Inferior parietal cortex (tissue), 1 donor: Measurements from ENCODE around the gene CRKL.

Experiments used
- DNase-seq: peaks from one replicate; pipeline ENCODE4 v3.0.0-alpha.2; 2016; ENCODE audit errors: extremely low spot score

The CRKL gene

DNA sequence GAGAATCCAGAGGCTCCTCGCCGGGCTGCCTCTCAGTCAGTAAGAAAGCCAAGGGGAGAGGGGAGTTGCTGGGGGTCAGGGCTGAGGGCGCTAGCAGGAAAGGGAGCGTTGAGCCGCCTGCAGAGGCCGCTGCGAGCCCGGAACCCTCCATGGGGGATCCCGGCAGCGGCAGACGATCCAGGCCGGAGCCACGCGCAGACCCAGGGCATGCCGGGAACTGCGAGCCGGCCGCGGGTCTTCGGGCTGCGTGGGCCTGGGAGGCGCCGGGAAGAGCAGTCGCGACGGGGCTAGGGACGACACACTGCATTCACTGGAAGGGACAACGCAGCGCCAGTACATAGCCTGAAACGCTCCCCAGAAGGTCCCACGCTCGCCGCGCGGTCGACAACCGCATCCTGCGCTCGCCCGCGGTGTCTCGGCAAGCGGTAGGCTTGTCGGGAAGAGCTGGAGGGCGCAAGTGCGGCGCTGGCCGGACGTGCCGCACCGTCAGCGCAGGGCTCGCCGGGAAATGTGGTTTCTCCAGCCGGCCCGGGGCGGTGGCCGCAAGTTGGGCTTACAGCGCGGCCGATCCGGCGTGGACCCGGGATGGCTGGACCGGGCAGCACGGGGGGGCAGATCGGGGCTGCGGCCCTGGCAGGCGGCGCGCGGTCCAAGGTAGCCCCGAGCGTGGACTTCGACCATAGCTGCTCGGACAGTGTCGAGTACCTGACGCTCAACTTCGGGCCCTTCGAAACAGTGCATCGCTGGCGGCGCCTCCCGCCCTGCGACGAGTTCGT lies 64.8 kb downstream of the CRKL start, which contains the start of gene LZTR1:
TSS of gene LZTR1 (plus strand) at position 511 of the 776 bp plus-strand sequence. CDS start at position 586, 75 bp downstream.
- peak; percentile 92 for DNase-seq

DNA sequence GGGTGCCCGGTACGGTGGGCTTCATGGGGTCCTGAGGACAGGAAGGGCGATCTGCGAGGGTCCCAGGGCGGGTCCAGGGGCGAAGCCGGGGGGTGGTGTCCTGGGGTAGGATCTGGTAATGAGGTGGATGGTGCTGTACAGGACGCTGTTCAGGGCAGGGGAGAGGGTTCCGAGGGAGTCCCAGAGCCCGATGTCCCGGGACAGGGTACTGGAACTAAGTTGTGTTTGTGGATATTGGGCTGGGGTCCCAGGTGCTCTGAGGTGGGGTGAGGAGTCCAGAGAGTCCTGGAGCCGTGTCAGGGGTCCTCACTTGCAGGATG lies 65.3 kb downstream of the CRKL start:
- DNase-seq = no peak

DNA sequence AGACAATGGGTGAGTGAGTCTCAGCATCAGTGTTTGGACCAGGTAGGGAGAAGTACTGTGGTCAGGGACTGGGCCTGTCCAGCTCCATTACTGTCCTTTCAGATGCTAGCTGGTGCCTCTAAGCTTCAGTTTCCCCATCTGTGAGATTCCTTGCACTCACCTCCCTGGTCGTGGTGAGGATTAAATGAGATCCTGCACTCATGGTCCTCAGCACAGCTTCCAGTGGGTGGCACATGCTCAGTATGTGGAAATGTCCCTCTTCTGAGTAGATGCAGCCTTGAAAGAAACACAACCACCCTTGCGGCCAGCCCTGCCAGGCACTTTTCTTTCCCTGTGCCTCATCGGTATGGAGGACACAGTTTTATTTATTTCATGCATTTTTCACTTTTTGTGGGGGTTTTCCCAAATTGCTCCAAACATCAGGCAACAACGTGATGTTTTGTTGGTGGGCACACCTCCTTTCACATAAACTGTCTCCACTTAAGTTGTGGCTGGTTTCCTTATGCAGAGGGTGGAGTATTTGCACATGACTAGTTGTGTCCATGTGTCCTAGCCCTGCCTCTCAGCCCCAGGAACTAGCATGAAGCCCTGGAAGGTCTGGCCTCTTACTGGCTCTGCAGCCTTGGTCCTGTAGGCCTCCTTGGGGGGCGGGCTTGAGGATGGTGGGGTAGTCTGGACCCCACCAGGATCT lies 66.0 kb downstream of the CRKL start:
- no peak for DNase-seq

DNA sequence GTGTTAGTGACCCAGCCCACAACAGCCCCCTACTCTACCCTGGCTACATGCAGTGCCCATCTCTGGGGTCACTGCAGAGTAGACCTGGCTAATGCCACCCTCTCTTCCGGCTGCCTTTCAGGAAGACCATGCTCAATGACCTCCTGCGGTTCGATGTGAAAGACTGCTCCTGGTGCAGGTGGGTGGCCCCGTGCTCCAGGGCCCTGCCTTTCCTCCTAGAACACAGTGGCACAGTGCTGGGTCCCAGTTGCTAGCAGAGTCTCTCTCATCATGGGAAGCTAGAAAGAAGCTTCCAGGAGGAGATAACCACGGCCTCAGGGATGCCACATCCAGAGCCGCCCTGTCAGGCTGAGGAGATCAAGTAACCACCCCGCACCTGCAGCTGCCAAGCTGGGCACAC lies 68.5 kb downstream of the CRKL start:
- no peak for DNase-seq

DNA sequence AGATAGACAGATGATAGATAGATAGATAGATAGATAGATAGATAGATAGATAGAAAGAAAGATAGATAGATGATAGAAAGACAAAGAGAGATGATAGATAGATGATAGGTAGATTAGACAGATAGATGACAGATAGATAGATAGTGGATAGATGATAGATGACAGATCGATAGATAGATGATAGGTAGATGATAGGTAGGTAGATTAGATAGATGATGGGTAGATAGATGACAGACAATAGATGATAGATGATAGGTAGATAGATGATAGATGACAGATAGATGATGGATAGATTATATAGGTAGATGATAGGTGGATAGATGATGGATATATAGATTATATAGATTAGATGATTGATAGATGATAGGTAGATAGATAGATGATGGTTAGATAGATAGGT lies 69.2 kb downstream of the CRKL start:
- DNase-seq = no peak

DNA sequence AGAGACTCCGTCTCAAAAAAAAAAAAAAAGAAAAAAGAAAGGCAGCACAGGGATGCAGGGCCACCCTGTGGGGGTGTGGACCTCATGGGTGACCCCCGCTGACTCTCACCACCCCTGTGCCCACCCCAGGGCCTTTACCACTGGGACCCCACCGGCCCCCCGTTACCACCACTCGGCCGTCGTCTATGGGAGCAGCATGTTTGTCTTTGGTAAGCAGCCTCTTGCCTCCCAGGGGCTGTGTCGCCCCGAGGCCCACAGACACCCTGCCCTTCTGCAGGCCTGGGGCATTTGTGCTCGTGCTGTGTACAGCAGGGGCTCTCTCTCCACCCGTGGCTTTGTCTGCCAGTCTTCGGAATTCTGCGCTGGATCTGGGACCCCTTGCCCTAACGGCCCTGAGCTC lies 70.2 kb downstream of the CRKL start:
- DNase-seq = no peak

DNA sequence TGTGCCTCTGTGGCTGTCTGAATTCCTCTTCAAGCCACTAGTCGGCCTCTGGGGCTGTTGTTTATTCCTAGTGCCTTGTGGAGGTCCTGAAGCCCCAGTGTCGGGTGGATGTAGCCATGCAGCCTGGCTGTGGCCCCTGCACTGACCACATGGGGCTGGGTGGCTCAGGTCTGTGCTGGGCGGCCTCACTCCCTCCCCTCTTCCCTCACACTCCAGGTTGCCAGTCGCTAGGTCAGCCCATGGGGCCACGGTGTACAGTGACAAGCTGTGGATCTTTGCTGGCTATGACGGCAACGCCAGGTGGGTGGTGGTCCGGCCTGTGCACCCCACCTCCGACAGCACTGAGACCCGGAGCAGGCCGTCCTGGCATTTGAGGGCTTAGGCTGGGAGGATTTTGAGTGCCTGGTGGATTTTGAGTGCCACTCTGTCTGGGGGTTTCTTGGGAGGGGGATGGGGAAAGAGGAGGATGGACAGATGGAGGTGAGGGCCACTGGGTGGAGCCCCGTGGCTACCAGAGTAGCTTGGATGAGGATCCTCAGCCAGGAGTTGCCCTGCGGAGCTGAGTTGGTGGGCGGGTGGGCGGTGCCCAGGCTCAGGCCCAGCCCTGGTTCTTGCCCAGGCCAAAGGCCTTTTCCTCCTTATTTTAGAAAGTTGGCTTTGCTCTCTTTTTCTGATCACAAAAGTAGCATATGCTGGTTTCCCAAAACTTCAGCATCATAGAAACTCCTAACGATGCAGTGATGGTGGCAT lies 71.5 kb downstream of the CRKL start:
- DNase-seq = no peak

DNA sequence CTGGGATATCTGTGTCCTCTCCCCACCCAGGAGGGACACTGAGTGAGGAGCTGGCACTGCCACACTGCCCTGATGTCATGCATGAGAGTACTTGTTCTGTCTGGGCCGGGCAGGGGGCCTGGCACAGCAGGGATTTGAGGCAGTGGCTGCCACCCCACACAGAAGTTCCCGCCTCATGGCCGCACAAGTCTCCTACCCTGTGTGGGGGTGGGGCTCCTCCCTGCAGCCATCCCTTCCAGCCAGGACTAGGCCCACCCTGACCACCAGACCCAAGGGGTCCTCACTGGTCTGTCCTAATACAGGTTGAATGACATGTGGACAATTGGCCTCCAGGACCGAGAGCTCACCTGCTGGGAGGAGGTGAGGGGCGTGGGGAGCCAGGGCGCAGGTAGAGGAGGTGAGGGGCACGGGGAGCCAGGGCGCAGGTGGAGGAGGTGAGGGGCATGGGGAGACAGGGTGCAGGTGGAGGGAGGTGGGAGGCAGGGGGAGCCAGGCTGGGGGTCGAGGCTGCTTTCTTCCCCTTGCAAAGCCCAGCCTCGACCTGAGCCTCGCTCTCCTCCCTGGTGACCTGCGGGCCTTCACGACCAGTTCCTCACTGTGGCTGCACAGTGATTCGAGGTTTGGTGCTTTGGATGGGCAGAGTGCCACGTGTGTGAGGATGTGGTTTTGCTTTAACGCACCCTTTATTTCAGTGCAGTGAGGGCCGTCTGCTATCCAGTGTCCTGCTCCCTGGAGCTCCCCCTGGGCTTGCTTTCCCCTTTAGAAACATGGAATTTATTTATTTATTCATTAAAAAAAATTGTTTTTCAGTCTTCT lies 72.3 kb downstream of the CRKL start:
- no peak for DNase-seq

DNA sequence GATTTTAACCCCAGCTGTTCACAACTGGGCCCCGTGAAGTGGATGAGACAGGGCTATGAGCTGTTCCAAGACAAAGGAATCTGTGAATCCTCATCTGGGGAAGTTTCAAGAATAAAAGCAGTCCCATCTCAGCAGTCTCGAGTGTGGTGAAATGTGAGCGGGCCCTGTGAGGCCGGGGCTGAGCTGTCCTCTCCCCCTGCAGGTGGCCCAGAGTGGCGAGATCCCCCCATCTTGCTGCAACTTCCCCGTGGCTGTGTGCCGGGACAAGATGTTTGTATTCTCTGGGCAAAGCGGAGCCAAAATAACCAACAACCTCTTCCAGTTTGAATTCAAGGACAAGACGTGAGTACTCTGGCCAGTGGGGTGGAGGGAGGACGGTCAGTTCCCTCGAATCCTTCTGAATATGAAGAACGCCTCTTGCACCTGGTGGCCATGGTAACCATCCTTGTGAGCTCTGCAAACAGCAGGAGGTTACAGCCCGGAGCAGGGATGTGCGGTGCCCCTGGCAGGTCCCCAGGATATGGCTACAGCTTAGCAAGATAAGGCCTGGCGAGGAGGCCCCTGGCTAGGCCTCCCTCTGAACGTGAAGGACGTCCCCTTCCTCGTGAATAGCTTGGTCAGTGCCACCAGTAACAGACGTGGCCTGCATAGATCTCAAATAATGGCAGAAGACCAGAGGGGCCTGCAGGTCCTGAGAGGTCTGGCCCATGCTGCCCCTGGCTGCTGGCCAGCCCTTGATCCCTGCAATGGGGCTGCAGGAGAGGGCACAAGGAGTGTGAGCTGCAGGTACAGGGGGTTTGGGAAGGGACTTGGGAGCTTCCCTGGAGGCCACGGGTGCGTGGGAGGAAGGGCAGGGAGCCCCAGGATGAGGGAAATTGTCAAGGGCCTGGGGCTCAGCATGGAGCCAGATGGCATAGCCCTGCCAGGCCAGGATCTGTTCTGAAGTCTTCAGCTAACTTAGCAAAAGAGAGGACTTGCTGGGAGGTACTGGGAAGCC lies 73.3 kb downstream of the CRKL start:
- DNase-seq = no peak

DNA sequence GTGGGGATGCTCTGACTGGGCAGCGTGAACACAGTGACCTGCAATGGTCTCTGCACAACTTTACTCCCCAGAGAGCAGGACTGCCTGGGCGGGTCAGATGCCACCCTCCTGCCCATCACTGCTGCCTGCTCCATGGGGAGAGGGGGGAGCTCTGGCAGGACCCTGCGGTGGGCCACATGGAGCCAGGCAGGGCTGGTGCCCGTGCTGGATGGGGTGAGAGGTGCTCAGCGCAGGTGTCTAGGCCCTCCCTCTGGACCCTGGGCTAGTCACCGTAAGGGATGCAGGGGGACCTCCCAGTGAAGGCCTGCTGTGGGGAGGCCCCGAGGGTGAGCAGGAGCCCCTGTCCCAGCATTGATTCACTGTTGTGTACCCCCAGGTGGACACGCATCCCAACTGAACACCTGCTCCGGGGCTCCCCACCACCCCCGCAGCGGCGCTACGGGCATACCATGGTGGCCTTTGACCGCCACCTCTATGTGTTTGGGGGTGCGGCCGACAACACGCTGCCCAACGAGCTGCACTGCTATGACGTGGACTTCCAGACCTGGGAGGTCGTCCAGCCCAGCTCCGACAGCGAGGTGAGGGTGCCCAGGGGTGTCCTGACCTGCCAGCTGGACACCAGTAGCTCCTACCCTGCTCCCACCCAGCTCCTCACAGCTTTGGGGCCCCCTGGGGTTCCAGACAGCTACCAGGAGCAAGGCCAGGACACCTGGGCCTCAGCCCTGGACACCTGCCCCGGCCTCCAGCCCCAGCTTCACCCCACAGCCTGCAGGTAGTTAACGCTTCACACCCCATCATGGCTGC lies 74.2 kb downstream of the CRKL start:
- DNase-seq = no peak

DNA sequence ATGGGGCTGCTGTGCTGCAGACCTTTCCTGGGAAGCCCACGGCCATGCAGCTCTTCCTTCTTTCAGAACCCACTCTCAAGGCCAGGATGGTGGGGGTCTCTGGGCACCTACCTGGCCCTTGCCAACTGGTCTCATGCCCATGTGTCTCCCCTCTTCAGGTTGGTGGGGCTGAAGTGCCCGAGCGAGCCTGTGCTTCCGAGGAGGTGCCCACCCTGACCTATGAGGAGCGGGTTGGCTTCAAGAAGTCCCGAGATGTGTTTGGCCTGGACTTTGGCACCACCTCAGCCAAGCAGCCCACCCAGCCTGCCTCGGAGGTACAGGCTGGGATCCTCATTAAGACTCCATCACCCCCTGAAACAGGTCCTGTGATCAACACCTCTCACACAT lies 74.8 kb downstream of the CRKL start:
- DNase-seq = no peak

DNA sequence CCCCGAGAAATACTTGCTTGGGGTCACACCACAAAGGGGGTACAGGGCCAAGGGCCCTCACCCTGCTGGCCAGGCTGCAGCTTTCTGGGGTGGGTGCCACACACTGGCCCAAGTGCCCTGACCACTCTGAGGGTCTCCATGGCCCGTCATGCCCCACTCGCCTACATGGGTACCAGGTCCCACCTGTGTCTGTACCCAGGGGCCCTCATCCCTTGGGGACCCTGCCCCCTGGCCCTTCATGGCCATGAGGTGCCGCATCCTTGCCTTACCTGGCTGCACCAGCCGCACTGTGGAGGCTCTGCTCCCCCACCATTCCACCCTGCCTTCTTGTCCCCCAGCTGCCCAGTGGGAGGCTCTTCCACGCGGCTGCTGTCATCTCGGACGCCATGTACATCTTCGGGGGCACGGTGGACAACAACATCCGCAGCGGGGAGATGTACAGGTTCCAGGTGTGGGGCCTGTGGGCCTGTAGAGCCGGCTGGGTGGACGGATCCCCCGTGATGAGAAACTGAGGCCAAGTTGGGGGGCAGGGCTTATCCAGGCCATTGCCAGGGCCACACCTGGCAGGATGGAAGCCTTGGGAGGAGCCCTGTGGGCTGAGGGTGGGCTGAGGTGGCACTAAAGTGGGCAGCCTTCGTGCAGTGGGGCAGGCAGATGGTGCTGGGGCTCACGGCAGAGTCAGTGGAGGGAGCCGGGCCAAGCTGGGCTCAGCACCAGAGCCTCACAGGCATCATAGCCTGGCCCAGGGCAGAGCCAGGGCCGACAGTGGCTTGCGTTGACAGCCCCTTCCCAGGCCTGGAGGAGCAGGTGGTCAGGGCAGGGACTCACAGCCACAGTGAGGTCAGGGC lies 75.5 kb downstream of the CRKL start:
- DNase-seq = no peak

DNA sequence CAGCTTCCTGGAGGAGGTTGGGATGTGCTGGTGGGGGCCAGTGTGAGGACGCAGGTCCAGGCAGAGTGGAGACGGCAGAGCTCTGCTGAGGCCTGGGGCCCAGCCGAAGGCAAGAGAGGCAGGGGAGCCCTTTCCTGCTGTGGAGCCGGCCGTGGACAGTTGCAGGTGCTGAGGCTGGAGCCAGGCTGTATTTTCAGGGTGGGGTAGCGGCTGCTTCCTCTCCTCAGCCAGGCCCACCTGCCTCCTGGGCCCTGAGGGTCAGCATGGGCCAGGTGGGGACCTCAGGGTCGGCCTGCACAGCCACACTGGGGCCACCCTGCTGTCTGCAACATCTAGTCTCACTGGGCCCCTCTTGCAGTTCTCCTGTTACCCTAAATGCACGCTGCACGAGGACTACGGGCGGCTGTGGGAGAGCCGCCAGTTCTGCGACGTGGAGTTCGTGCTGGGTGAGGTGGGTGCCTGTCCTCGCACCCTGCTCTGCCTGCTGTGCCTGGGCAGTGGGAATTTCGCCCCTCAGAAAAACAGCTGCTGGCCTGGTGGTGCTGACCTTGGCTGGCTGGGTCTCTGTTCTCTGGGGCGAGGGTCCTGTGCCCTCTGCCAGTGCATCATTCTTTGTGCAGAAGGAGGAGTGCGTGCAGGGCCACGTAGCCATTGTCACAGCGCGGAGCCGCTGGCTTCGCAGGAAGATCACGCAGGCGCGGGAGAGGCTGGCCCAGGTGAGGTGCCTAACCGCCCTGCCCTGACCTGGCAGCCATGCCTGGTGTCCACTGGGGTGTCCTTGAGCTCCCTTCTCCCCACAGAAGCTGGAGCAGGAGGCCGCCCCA lies 76.3 kb downstream of the CRKL start:
- DNase-seq = no peak

DNA sequence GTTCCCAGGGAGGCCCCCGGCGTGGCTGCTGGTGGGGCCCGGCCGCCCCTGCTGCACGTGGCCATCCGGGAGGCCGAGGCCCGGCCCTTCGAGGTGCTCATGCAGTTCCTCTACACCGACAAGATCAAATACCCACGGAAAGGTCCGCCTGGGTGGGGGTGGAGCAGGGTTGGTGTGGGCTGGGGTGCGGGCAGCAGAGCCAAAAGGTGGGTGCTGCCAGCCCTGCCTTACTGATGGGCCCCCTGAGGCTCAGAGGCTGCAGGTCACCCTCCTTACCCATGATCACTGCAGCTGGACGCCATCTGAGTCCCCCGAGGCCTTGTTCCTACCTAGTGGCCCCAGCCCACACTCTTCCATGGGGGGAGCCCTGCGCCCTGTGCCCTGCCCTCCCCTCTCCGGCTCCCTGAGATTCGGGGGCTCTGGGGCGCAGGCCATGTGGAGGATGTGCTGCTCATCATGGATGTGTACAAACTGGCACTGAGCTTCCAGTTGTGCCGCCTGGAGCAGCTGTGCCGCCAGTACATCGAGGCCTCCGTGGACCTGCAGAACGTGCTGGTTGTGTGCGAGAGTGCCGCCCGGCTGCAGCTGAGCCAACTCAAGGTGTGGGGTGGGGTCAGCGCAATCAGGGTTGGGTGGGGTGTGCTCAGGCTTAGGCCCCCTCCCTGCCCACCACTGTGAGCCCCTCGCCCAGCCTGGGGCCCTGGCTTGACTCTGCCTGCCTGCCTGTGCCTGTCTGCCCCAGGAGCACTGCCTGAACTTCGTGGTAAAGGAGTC lies 77.1 kb downstream of the CRKL start:
- DNase-seq = no peak

DNA sequence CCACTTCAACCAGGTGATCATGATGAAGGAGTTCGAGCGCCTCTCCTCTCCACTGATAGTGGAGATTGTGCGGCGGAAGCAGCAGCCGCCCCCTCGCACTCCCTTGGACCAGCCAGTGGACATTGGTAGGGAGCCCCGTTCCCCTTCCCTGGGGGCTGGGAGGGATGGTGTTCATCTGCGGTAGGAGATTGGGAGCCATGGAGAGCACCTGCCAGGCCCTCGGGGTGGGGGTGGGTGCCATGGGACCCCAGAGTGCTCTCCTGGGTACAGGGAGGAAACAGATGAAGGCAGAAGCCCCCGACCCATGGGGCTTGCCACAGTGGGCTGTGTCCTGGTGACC lies 77.7 kb downstream of the CRKL start:
- no peak for DNase-seq

DNA sequence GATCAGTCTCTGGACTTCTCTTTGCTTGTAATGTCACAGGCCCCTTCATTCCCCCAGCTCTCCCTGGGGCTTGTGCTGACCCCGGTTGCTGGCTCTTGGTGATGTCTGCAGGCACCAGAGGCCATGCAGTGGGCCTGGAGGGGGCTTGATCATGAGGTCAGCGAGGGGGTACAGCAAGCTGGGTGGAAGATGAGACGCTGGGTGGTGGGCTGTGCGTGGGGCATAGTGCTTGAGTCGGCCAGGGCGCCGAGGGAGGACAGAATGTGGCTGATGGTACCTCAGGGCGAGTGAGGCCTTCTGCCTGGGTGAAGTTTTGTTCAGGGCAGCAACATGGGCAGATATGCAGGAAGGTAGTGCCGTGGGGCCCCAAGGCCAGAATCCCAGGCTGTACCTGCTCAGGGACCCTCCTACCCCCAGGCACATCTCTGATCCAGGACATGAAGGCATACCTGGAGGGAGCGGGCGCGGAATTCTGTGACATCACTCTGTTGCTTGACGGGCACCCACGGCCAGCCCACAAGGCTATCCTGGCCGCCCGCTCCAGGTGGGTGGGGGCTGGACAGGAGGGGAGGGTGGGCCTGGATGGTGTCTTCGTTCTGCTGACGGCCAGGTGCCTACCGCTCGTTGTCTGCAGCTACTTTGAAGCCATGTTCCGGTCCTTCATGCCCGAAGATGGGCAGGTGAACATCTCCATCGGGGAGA lies 78.3 kb downstream of the CRKL start:
- DNase-seq = no peak

DNA sequence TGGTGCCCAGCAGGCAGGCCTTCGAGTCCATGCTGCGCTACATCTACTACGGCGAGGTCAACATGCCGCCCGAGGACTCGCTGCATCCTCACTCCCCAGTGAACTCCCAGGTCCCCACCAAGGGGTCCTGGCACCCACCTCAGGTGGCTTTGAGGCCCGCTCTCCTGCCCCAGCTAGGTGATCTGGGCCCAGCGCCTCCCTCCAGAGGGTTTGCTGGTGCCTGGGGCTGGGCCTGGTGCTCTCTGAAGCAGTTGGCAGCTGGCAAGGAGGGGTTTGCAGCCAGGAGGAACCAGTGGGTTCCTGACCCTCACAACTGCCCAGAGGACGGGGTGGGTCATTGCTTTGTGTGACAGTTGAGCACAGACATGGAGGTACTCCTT lies 78.8 kb downstream of the CRKL start:
- DNase-seq = no peak
